Amniotic epithelial cell (primary cell): ENCODE measurements around the gene MET.
"Not testable (repeated sequence)": the region's sequence is repeated elsewhere in the genome, so short reads cannot be mapped to it uniquely, and the experiment has no call there.

Experiments
- DNase-seq: peaks from one replicate; pipeline ENCODE4 v3.0.0-alpha.2; 2010; ENCODE audit warnings: low read depth

MET gene

DNA sequence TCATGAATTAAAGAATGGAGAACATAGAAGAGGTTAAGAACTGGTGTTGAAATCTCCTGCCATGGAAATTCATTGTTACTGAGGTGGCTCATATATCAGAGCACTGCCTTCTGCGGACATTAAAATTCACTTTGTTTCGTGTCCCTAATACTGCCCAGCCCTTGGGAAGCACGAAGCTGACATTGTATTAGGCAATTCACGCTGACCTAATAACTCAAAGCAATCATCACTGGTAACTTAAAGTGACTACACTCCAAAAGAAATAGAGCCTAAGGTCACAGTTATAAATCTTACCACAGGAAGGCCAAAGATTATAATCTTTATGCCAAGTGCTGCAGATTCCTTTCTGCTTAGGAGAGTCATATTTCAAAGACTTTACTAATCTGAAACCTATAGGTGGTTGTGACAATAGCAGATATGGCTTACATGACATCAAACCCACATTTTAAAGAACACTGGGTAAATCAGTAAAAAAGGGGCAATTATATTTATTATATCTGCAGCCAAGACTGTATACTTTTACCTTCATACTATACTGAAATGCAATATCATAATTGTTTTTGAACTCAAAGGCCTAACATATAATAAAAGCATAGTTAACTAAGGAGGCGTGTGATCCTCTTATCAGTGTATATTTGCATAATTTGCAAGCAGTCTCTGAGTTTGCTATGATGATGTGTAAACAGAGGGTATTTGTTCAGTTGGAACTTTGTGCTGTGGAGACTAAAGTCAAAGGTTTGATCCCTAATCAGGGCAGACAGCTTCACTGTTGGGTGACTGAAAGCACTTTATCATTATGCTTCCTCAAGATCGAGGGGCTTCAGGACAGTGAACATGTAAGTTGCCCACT lies 138.5 kb downstream of the MET start:
- peak; percentile 38 for DNase-seq

- no peak for DNase-seq
These were observed 139.8 kb downstream of the MET start for GRCh38 chr7:116811768-116812167.

DNA sequence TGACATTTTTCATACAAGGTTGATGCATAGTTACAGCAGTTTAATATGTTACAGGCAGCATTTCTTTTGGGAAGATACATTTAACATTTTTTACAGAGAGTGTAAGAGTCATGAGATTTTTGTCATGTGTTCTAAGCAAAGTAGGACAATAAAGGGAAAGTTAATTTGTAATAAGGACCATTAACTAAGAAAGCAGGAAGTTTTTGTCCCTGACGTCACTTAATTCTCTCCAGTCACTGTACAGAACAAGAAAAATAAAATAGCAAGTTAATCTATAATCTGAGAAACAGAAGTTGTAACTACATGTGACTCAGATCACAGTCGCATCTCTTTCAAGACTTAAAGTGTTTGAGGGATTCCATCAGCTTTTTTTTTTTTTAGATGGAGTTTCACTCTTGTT lies 140.9 kb downstream of the MET start:
- no peak for DNase-seq

GRCh38 chr7:116813371-116813770 lies 141.4 kb downstream of the MET start:
- DNase-seq, result peak; percentile 60

GRCh38 chr7:116815041-116815440 lies 143.0 kb downstream of the MET start:
- no peak for DNase-seq

- DNase-seq, result no peak
These were observed 148.2 kb downstream of the MET start for GRCh38 chr7:116820149-116820548.

DNA sequence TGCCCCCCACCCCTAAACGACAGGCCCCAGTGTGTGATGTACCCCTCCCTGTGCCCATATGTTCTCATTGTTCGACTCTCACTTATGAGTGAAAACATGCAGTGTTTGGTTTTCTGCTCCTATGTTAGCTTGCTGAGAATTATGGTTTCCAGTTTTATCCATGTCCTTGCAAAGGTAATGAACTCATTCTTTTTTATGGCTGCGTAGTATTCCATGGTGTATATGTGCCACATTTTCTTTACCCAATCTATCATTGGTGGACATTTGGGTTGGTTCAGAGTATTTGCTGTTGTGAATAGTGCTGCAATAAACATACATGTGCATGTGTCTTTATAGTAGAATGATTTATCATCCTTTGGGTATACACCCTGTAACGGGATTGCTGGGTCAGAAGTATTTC lies 149.7 kb downstream of the MET start:
- not testable (repeated sequence) for DNase-seq

- DNase-seq, result no peak
These were observed 152.5 kb downstream of the MET start for GRCh38 chr7:116824449-116824848.

DNA sequence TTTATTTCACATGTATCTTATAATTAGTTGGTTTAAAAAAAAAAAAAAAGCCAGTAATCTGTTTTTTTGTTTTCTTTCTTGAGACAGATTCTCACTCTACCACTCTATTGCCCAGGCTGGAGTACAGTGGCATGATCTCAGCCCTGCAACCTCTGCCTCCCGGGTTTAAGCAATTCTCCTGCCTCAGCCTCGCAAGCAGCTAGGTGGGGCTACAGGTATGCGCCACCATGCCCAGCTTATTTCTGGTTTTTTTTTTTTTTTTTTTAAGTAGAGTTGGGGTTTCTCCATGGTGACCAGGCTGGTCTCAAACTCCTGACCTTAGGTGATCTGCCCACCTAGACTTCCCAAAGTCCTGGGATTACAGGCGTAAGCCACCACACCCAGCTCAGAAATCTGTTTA lies 156.3 kb downstream of the MET start:
- no peak for DNase-seq

GRCh38 chr7:116829041-116829440 lies 157.0 kb downstream of the MET start:
- DNase-seq, result no peak

DNA sequence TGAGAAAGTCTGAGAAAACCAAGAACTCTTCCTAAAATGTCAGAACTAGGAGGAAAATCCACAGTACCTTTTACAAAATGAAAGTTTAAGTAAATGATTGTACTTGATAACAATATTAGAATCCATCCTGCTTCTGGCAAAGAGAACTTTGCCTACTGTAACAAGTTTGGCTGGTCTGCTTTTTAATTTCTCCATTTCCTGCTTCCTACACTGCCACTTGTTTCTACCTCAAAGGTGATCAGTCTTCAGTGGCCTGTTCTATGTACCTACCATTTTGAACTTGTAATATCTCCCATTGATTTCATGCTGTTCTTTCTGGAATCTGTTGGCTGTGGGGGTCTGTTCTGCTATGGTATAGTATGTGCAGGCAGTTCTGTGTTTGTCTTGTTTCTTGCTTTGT lies 157.5 kb downstream of the MET start:
- DNase-seq, result no peak

DNA sequence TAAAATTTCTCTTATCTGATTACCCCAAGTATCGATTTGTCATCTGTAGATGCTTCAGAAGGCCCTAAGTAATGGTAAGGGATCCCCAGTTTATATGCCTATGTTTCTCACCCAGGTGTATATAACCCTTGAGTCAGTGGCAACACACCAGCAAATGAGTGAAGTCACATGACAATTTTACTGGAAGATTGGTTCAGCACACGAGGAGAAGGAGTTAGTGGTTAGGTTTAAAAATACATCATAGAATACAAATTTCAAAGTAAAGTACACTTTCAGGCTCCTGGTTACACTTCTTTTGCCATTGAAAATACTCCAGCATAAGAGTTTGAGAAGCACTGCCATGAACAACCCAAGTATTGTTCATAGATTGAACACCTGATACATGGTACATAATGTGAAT lies 160.7 kb downstream of the MET start:
- no peak for DNase-seq

GRCh38 chr7:116834815-116835504 lies 163.0 kb downstream of the MET start:
- peak; percentile 41 for DNase-seq

GRCh38 chr7:116836048-116836447 lies 164.1 kb downstream of the MET start:
- DNase-seq, result no peak

GRCh38 chr7:116836911-116837310 lies 164.9 kb downstream of the MET start:
- no peak for DNase-seq

DNA sequence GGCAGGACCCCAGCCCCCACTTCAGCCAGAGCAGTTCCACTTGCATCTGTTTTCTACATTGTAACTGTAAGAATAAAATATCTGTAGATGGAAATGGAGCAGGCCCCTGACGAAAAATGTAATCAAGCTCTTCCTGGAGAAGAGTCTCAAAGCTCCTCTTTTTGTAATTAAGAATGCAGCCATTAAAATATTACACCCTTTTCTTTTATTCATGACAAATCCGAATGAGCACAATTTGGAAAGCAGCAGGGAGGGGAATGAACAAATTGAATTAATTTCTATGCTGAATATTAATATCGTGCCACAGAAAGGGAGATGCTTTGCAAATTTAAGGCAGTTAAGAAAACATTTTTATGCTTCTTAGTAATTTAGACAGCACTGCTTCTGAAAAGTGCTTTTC lies 165.6 kb downstream of the MET start:
- DNase-seq, result no peak

- no peak for DNase-seq
These were observed 168.3 kb downstream of the MET start for GRCh38 chr7:116840256-116840655.

GRCh38 chr7:116842371-116842770 lies 170.4 kb downstream of the MET start:
- no peak for DNase-seq

GRCh38 chr7:116843378-116843777 lies 171.4 kb downstream of the MET start:
- DNase-seq, result no peak
